CD4-positive, alpha-beta T cell treated with Interleukin-6 at 100 ng/mL for 8 hours (primary cell): ENCODE measurements around the gene ARHGAP15.

Experiments
- DNase-seq: peaks from one replicate; pipeline ENCODE4 v3.0.0-alpha.2; 2020; ENCODE audit warnings: mixed read lengths, low spot score

ARHGAP15 gene

GRCh38 chr2:143171817-143172216 is 42.6 kb downstream of the ARHGAP15 start:
- DNase-seq, result no peak

DNA sequence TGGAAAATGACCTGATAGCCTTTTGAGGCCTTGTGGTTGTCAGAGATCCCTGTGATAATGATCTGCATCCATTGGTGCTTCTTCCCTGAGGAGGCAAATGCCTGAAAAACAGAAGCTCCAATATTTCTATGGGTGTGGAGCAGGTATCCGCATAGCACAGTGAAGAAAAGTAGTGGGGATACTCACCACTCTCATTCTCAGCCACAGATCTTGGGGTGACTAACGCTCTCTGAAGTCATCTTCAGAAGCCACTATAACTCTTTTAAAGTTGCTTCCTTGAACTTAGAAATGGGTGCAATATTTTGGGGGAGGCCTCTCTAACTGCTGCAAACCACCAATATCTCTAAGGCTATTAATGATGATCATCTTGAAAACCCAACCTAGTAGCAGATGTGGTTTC is 46.2 kb downstream of the ARHGAP15 start:
- no peak for DNase-seq

- DNase-seq, result peak; percentile 12
Measured at GRCh38 chr2:143176606-143177005, 47.4 kb downstream of the ARHGAP15 start.

DNA sequence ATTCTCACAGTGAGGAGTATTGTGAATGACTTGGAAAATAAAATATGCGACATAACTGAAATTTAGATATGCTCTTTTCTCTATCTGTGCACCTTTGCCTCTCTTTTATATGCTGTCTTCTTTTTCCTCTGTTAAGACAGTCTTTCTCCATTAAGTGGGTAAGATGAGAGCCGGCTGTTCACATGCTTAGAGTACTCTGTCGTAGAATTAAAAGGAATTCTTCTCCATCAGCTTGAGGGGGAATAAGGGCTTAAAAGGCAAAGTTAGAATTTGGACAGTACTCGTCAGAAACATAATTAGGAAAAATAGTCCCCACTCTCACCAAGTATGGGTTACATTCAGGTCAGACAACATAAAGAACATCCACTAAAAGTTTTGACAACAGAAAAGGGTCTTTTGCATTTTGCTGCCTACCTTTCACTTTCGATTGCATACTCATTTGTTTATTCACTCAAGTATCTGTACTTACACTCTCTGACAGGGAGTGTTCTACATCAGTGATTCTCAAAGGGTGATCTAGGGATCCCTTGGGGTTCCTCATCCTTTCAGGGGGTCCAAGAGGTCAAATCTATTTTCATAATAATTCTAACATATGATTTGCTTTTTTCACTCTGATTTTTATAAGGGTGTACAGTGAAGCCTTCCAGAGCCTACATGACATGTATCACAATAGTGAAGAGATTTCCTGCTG is 48.0 kb downstream of the ARHGAP15 start:
- DNase-seq, result no peak

- DNase-seq, result no peak
Measured at GRCh38 chr2:143181494-143181893, 52.3 kb downstream of the ARHGAP15 start.

GRCh38 chr2:143182649-143183048 is 53.4 kb downstream of the ARHGAP15 start:
- DNase-seq, result no peak

GRCh38 chr2:143183804-143184463 is 54.7 kb downstream of the ARHGAP15 start:
- DNase-seq, result no peak

GRCh38 chr2:143186876-143187275 is 57.7 kb downstream of the ARHGAP15 start:
- DNase-seq, result no peak

- DNase-seq, result no peak
Measured at GRCh38 chr2:143190431-143190830, 61.2 kb downstream of the ARHGAP15 start.

DNA sequence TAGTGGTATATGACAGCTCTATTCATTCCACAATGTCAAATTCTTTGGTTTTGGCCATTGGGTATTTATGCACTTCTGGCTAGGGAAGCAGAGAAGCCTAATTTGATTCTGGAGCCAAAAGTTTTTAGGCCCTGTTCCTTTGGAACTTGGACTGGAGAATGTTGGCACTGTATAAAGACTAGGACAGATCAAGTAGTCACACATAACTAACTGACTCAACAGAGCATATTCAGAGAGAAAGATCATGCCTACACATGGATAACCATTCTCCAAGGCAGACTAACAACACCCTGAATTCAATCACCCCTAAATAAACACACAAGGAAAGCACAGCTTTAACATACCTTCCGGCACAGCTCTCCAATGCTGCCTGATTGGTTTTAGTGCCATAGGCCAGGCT is 62.9 kb downstream of the ARHGAP15 start:
- DNase-seq, result no peak

DNA sequence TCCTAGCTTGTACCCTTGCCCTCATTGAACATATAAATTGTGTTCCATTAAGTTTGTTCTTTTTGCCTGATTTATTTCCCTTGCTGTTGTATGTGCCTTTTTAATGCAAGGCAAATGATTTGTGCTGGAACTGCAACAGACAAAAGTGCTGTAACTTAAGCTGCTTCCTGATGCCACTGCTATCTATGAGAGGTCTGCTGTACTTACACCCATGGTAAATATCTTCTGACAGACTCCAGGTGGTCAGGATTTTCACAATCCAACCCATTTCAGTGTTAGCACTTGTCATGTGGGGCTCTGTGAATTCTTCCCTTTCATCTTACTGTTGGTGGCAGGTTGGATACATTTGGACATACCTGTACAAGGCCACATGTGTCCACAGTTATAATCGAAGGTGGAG is 63.5 kb downstream of the ARHGAP15 start:
- DNase-seq, result no peak

DNA sequence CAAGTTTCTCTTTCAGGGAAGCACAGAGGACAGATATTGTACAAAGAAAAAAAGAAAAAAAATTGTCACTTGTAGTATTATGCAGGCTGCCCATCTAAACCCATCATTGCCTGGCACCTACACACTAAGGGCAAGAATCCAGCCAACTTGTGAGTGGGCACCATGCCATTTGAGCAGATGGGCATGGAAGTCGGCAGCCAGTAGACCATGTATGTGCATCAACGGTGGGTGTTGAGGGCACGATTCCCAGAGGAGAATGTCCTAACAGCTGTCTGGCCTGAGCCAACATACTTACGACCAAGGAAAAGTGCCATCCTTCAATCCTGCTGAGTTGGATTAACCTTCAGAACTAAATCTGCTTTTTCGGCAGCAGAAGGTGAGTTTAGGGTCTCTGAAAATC is 63.9 kb downstream of the ARHGAP15 start:
- no peak for DNase-seq

- no peak for DNase-seq
Measured at GRCh38 chr2:143195511-143195910, 66.3 kb downstream of the ARHGAP15 start.

DNA sequence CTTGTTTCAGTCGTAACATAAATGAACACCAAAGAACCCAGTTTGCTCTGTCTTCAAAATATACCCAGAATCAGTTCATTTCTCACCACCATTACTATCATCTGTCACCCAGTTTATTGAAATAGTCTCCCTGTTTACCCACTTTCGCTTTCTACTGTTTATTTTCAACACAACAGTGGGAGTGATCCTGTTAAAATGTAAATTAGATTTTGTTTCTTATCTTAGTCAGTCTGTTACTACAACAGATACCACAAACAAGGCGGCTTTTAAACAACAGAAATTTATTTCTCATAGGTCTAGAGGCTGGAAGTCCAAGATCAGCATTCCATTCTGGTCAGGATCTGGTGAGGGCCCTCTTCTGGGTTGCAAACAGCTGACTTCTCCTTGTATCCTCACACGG is 74.8 kb downstream of the ARHGAP15 start:
- DNase-seq, result no peak

- DNase-seq, result peak; percentile 56
Measured at GRCh38 chr2:143205106-143205764, 76.0 kb downstream of the ARHGAP15 start.

- no peak for DNase-seq
Measured at GRCh38 chr2:143209570-143210445, 80.6 kb downstream of the ARHGAP15 start.

DNA sequence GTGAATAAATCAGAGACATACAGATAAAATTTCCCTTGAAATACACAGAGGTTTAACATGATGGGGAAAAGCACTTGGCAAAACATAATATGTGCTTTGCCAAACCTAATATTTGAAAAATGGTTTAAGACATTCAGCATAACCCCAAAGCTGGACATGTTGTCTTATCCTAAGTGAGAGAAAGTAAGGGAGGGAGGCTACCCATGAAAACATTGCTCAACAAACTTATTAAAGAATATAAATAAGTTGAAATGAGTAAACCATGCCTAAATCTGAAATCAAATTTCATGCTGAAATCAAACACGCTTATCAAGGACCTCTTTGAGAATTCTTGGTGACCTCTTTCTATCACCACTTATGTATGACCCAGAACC is 81.2 kb downstream of the ARHGAP15 start:
- no peak for DNase-seq

DNA sequence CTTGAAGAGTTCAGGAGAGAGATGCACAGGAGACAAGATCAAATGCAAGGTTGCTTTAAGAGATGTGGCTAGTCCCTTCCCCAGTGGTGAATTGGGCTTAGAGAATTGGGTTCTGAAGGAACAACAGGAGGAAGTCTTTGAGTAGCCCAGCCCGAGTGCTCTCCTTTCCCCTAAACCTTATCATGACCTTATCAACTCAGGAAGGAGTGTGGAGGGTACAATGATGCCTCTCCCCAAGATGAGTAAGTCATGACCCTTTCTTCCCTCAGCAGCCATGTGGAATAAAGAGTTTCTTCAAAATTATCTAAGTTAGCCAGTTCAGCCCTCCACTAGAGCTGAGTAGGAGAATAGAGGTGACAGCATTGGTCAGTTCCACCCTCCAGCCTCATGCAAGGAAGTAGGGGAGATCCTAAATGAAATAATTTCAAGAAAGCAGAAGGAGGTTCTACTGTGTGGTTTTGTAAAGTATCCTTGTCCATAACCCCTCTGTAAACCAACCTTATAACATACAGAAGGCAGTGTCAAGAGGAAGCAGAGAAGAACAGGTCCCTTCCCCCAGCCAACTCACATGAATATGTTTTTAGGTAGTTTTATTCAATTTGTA is 88.4 kb downstream of the ARHGAP15 start:
- DNase-seq, result no peak

DNA sequence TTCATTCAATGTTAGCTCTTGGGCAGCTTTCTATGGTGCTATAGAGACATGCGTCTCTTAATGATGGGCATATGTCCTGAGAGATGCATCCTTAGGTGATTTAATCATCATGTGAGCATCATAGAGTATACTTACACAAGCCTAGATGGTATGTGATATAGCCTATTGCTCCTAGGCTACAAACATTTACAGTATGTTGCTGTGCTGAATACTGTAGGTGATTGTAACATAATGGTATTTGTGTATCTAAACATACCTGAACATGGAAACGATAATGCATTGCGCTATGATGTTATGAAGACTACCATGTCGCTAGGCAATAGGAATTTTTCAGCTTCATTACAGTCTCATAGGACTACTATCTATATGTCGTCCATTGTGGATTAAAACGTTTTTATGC is 89.4 kb downstream of the ARHGAP15 start:
- no peak for DNase-seq

DNA sequence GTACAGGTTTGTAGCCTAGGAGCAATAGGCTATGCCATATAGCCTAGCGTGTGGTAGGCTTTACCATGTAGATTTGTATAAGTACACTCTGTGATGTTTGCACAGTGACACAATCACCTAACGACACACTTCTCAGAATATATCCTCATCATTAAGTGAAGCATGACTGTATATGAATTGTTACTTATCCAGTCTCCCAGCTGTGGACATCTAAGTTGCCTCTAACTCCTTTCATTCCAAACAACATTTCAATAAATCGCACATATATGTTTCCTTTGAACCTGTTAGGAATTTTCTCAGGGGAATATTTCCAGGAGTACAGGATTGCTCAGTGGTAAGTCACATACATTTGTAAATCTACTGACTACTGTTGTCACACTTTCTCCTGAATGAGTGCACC is 90.0 kb downstream of the ARHGAP15 start:
- no peak for DNase-seq

DNA sequence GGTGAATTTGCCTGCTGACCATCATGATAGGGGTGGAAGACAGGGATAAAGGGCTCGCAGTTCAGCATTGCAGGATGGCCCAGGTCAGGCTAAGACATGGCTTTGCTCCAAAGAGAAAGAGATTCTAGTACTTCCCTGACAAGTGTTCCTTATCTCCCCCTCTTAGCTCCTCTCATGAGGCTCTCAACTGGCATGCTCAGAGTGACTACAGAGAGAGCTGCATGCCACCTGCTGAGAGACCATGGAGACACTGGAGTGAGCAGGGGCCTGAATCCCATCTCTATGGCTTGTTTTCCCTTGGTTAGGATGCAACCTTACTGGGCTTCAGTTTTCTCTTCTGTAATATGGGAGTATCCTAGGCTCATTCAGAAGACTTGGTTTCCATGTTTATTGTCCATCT is 94.3 kb downstream of the ARHGAP15 start:
- DNase-seq, result no peak

DNA sequence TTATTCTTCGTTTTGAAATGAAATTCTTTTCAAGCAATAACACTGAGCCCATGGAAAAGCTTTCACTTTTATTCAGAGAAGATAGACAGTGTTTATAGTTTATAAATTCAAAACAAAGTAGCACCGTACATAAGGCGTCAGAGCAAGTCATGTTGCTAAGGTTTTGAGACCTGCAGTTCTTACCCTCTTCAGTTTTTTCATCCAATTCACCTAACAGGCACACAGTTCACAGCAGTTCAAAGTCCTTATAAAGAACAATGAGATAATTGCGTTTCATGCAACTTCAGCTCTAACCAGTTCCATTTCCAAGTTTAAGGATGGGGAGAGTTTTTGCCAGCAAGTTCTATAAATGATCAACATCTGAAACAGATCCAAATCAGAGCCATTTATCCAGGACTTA is 96.7 kb downstream of the ARHGAP15 start:
- no peak for DNase-seq
